Loucy (cell line): Measurements from ENCODE around the gene NR1I3.

Experiments used
- EZH2phosphoT487 ChIP-seq: fragments of 200-600 bp; IDR thresholded peaks from 2 replicates; pipeline ENCODE4 v1.6.1; 2018; ENCODE audit warnings: antibody characterized with exemption, mild to moderate bottlenecking, moderate library complexity, borderline replicate concordance
- TF ChIP-seq, protein P1 (sequence below): fragments of 200-600 bp; sonication (generic); conservative IDR thresholded peaks from 2 replicates; pipeline ENCODE4 v1.5.1; 2014; ENCODE audit warnings: mild to moderate bottlenecking, antibody characterized with exemption, low read length

DNA sequence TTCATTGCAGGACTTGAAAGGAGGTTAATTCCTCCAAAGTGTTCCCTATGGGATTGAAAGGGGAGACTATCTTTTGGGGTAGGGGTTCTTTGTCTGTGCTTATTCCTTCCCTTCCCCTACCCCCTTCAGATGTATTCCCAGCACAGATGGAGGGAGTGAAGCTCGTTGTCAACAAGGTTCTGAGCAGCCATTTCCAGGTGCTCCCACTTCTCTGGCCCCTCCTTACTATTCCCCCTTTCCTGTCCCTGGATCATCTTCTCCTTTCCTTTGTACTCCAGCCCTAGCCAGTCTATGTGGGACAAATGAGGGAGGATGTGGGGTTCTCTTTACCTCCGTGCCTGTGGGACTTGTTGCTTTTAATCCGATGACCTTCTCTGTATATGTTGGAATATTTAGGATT lies 11.2 kb downstream of the NR1I3 start:
- TF ChIP-seq, protein P1, sequence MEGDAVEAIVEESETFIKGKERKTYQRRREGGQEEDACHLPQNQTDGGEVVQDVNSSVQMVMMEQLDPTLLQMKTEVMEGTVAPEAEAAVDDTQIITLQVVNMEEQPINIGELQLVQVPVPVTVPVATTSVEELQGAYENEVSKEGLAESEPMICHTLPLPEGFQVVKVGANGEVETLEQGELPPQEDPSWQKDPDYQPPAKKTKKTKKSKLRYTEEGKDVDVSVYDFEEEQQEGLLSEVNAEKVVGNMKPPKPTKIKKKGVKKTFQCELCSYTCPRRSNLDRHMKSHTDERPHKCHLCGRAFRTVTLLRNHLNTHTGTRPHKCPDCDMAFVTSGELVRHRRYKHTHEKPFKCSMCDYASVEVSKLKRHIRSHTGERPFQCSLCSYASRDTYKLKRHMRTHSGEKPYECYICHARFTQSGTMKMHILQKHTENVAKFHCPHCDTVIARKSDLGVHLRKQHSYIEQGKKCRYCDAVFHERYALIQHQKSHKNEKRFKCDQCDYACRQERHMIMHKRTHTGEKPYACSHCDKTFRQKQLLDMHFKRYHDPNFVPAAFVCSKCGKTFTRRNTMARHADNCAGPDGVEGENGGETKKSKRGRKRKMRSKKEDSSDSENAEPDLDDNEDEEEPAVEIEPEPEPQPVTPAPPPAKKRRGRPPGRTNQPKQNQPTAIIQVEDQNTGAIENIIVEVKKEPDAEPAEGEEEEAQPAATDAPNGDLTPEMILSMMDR = no peak
- no peak for TF ChIP-seq EZH2phosphoT487
